ENCODE data around the gene GPC5. TPM values are rescaled to one million over a fixed set of nuclear protein-coding genes. Genes with fewer than 3 reads are reported as not detected.
"Not testable (repeated sequence)": the region's sequence is repeated elsewhere in the genome, so short reads cannot be mapped to it uniquely, and the experiment has no call there.

The GPC5 gene
- total RNA-seq, 4 donors from 2014 or later: 0.74 to 1.1 TPM; not detected in 2

- ATAC-seq (ENCODE audit: low FRiP score): no peak
- no peak for TF ChIP-seq CTCF (IDR thresholded peaks at IDR 0.05)
- no peak for DNase-seq (ENCODE audit: low spot score)
Observed at GRCh38 chr13:92530364-92530763, 1131.9 kb downstream of the GPC5 start.

GRCh38 chr13:92535222-92536006 is 1137.0 kb downstream of the GPC5 start:
- no peak for ATAC-seq (ENCODE audit: low FRiP score)
- TF ChIP-seq CTCF (IDR thresholded peaks at IDR 0.05): no peak

GRCh38 chr13:92537471-92537870 is 1139.0 kb downstream of the GPC5 start:
- DNase-seq (ENCODE audit: low spot score) (no peak), ATAC-seq (ENCODE audit: low FRiP score) (peak; percentile 57)
- no peak for TF ChIP-seq CTCF (IDR thresholded peaks at IDR 0.05)

More at GRCh38 chr13:92535222-92536006, 1137.0 kb downstream of the GPC5 start:
- DNase-seq (ENCODE audit: low spot score): no peak

- ATAC-seq (ENCODE audit: low FRiP score): no peak
- no peak for DNase-seq (ENCODE audit: low spot score)
- no peak for TF ChIP-seq CTCF (IDR thresholded peaks at IDR 0.05)
Observed at GRCh38 chr13:92538164-92538563, 1139.7 kb downstream of the GPC5 start.

GRCh38 chr13:92539148-92539547 is 1140.7 kb downstream of the GPC5 start:
- ATAC-seq (ENCODE audit: low FRiP score); DNase-seq (ENCODE audit: low spot score): not testable (repeated sequence)

- TF ChIP-seq CTCF (IDR thresholded peaks at IDR 0.05): no peak
- ATAC-seq (ENCODE audit: low FRiP score) (no peak), DNase-seq (ENCODE audit: low spot score) (no peak)
Observed at GRCh38 chr13:92547266-92547665, 1148.8 kb downstream of the GPC5 start.

- TF ChIP-seq CTCF (IDR thresholded peaks at IDR 0.05): no peak
- DNase-seq (ENCODE audit: low spot score) (no peak), ATAC-seq (ENCODE audit: low FRiP score) (no peak)
Observed at GRCh38 chr13:92549276-92549675, 1150.9 kb downstream of the GPC5 start.
